Body of pancreas (tissue), 4 donors: ENCODE data around the gene DPEP1.

Source experiments
- CTCF ChIP-seq, 7 experiments: fragments of 450-650 bp in 4 of 7; fragments of 200-600 bp in 3 of 7; sonication (generic) in 3 of 7; IDR thresholded peaks; one replicate each; pipeline ENCODE4 v1.5.1; 2016 to 2019; ENCODE audit warnings: antibody characterized with exemption in 7 of 7
- POLR2A ChIP-seq, 3 donors: fragments of 450-650 bp; IDR thresholded peaks; one replicate each; pipeline ENCODE4 v1.6.1; 2016; ENCODE audit warnings: antibody characterized with exemption in 3 of 3, mild to moderate bottlenecking in 2 of 3

DNA sequence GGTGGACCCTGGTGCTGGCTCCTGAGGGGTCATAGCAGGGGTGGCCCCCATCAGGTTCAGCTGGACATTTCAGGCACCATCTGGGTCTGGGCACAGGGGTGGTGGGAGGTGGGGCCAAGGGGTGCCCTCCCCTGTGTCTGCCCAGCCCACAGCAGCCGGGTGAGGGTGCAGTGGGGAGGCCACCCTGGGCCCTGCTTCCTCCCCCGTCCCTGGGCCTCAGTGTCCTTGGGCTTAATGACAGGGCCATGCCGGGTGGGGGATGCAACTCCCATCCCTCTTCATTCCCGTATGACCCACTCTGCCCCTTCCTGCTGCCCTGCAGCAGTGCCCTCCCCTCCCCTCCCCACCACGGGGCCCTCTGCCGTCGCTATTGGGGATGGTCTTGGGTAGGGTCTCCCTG, 27.2 kb upstream of the DPEP1 start:
- TF ChIP-seq CTCF (IDR thresholded peaks at IDR 0.05) (no peak), POLR2A (IDR thresholded peaks at IDR 0.05) (no peak)
